PC-9 (cell line): ENCODE results near the gene LY6G6F. TPM values are rescaled to one million over a fixed set of nuclear protein-coding genes. Genes with fewer than 3 reads are reported as not detected.

Experiments used
- BruUV-seq: library from RNA; stranded (reverse); fragments of 400-500 nt; replicated peaks from 2 replicates; lab custom pipeline; 2021; lab: Mats Ljungman, UMichigan
- CTCF ChIA-PET: fragments of 300-600 bp; sonication (Branson Sonifier 250); formaldehyde crosslinking; loops from one replicate; lab custom pipeline; 2022; ENCODE audit warnings: antibody characterized with exemption; lab: Charles Lee
- POLR2A ChIA-PET: fragments of 300-600 bp; sonication (Branson Sonifier 250); formaldehyde crosslinking; loops from one replicate; lab custom pipeline; 2022; ENCODE audit warnings: antibody characterized with exemption; ENCODE audit not compliant: unreplicated experiment; lab: Charles Lee
- DNase-seq, 2 experiments: peaks; one replicate each; pipeline versions ENCODE4 v3.0.0 to v3.0.0-alpha.2; 2015 to 2022; ENCODE audit warnings: mixed read lengths in 1 of 2
- H2AFZ ChIP-seq: fragments of 200-600 bp; sonication (generic); 2 replicates; pipeline ENCODE4 v1.8.1; 2017; ENCODE audit warnings: antibody characterized with exemption
- H3F3A ChIP-seq: fragments of 200-600 bp; sonication (generic); 2 replicates; pipeline ENCODE4 v1.8.1; 2017; ENCODE audit warnings: antibody characterized with exemption, mild to moderate bottlenecking, low read depth; ENCODE audit not compliant: insufficient read depth
- H3K27ac ChIP-seq: fragments of 200-600 bp; sonication (generic); 2 replicates; pipeline ENCODE4 v1.6.1; 2016; ENCODE audit warnings: mixed run types
- H3K27me3 ChIP-seq: fragments of 200-600 bp; sonication (generic); 2 replicates; pipeline ENCODE4 v1.6.1; 2016; ENCODE audit warnings: low read depth, mixed run types; ENCODE audit not compliant: insufficient read depth
- H3K36me3 ChIP-seq: fragments of 200-600 bp; sonication (generic); 2 replicates; pipeline ENCODE4 v1.6.1; 2016; ENCODE audit warnings: low read depth, mixed run types
- H3K4me1 ChIP-seq: fragments of 200-600 bp; sonication (generic); replicated peaks from 2 replicates; pipeline ENCODE4 v1.6.1; 2016; ENCODE audit warnings: mixed run types; ENCODE audit not compliant: insufficient read depth
- H3K4me2 ChIP-seq: fragments of 200-600 bp; sonication (generic); 2 replicates; pipeline ENCODE4 v1.6.1; 2017; ENCODE audit warnings: mixed run types
- H3K4me3 ChIP-seq: fragments of 200-600 bp; sonication (generic); 2 replicates; pipeline ENCODE4 v1.6.1; 2016; ENCODE audit warnings: mixed run types
- H3K79me2 ChIP-seq: fragments of 200-600 bp; sonication (generic); 2 replicates; pipeline ENCODE4 v1.6.1; 2017; ENCODE audit warnings: low read depth, mixed run types
- H3K9me2 ChIP-seq: fragments of 200-600 bp; sonication (generic); 2 replicates; pipeline ENCODE4 v1.8.1; 2017; ENCODE audit warnings: mild to moderate bottlenecking; ENCODE audit not compliant: insufficient read depth
- H3K9me3 ChIP-seq: fragments of 200-600 bp; sonication (generic); 2 replicates; pipeline ENCODE4 v1.8.1; 2016; ENCODE audit warnings: low read depth; ENCODE audit not compliant: insufficient read depth
- H4K20me1 ChIP-seq: fragments of 200-600 bp; sonication (generic); 2 replicates; pipeline ENCODE4 v1.8.1; 2017; ENCODE audit not compliant: insufficient read depth
- EZH2 ChIP-seq: fragments of 200-600 bp; sonication (generic); IDR thresholded peaks from 2 replicates; pipeline ENCODE4 v1.8.0; 2017; ENCODE audit warnings: antibody characterized with exemption, low read depth
- intact Hi-C: fragments of 100-400 bp; cut with micrococcal nuclease; formaldehyde crosslinking; loops from one replicate; pipeline ENCODE4 v1.10.0; 2022; ENCODE audit not compliant: unreplicated experiment
- microRNA-seq: library from miRNA; unstranded; fragments of <30 nt; microRNA quantifications from one replicate; pipeline ENCODE4 v1.2.0, GENCODE V29; 2021; ENCODE audit warnings: borderline number of aligned reads, borderline replicate concordance
- total RNA-seq: library from RNA; stranded (reverse); gene quantifications from 2 replicates; pipeline ENCODE4 v1.2.3, GENCODE V29; 2021
- TF ChIP-seq, protein P1 (sequence below): fragments of 200-600 bp; sonication (generic); conservative IDR thresholded peaks from 2 replicates; pipeline ENCODE4 v1.6.1; 2017; ENCODE audit warnings: mixed run types, antibody characterized with exemption, mild to moderate bottlenecking, moderate library complexity

Gene LY6G6F
- total RNA-seq, 1 experiment from 2014 or later, result not detected

DNA sequence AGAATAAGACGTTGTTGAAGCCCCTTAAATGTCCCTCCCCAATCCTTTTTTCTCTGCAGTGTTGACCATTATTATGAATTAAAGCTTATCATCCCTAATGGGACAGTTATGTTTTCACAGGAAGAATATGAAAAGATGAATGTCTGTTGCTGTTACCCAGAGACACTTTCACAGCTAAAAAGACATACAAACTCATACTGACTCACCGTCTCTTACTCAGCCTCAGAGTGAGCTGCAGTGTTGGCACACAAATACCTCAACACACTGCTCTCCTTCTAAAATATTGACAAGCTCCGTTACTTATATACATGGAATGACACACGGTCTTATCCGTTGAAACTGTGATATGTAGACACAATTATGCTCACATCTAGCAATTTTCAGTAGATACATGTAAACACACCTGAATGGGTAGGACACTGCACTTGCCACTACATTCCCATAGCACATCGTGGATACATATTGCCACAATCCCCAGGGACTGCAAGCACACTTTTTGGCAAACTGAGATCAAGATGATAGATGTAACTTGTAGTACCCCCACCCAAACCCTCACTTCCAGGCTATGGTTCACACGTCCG is 46.2 kb downstream of the LY6G6F start:
- Histone ChIP-seq H3F3A (peaks cover 13% of the 10 kb centered on the region; the same call in 1 of the 2 replicates), H3K79me2 (no peaks in the 10 kb centered on the region), H3K4me3 (no peak overlapping the region), H3K27me3 (no peaks in the 10 kb centered on the region), H3K36me3 (no peaks in the 10 kb centered on the region), H2AFZ (no peak overlapping the region), H3K9me3 (no peaks in the 10 kb centered on the region), H3K4me1 (peaks cover 3% of the 10 kb centered on the region), H3K27ac (no peak overlapping the region), H4K20me1 (no peaks in the 10 kb centered on the region), H3K9me2 (no peaks in the 10 kb centered on the region), H3K4me2 (no peak overlapping the region)
- CTCF ChIA-PET, result no interaction called here
- BruUV-seq, result no TSS peak
- intact Hi-C loops, result no loop called here
- TF ChIP-seq, protein P1, sequence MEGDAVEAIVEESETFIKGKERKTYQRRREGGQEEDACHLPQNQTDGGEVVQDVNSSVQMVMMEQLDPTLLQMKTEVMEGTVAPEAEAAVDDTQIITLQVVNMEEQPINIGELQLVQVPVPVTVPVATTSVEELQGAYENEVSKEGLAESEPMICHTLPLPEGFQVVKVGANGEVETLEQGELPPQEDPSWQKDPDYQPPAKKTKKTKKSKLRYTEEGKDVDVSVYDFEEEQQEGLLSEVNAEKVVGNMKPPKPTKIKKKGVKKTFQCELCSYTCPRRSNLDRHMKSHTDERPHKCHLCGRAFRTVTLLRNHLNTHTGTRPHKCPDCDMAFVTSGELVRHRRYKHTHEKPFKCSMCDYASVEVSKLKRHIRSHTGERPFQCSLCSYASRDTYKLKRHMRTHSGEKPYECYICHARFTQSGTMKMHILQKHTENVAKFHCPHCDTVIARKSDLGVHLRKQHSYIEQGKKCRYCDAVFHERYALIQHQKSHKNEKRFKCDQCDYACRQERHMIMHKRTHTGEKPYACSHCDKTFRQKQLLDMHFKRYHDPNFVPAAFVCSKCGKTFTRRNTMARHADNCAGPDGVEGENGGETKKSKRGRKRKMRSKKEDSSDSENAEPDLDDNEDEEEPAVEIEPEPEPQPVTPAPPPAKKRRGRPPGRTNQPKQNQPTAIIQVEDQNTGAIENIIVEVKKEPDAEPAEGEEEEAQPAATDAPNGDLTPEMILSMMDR, result no peak
- no peak for TF ChIP-seq EZH2
- no peak for DNase-seq
- POLR2A ChIA-PET, result no interaction called here

DNA sequence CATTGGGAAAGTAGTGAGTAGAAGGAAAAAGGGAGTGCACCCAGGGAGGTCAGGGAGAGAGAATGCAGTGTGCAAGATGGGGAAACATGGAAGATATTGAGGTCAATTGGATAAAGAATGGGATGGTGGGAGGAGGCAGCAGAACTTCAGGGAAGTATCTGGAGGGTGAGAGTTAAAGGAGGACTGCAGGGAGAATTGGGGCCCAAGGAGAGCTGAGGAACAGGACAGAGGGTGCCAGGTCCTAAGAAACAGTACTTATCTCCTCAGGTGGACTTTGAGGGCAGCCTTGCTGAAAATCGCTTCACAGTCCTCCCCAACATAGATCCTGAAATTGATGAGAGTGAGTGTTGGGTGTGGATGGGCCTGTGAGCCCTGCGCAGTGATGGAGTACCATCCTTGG is 51.6 kb downstream of the LY6G6F start:
- no peaks in the 10 kb centered on the region for H3K9me3 ChIP-seq
- intact Hi-C loops, result no loop called here
- H3K9me2 ChIP-seq, result no peaks in the 10 kb centered on the region
- no peak overlapping the region for H3K27ac ChIP-seq
- no peaks in the 10 kb centered on the region; the same call in 1 of the 2 replicates for H3F3A ChIP-seq
- DNase-seq, result no peak
- CTCF ChIA-PET, result no interaction called here
- H3K4me3 ChIP-seq, result no peak overlapping the region
- TF ChIP-seq, protein P1, result no peak
- no peak for TF ChIP-seq EZH2
- H3K27me3 ChIP-seq, result no peaks in the 10 kb centered on the region
- no peaks in the 10 kb centered on the region for H3K79me2 ChIP-seq
- POLR2A ChIA-PET, result no interaction called here
- no TSS peak for BruUV-seq
- peaks cover 3% of the 10 kb centered on the region; the same call in 1 of the 2 replicates for H3K4me1 ChIP-seq
- no peak overlapping the region for H3K4me2 ChIP-seq
- no peak overlapping the region for H2AFZ ChIP-seq
- no peaks in the 10 kb centered on the region for H4K20me1 ChIP-seq
- no peaks in the 10 kb centered on the region for H3K36me3 ChIP-seq

Small RNAs within 50 kb of the gene (microRNA-seq; reads per million reads assigned to microRNA genes)
- gene MIR4646, result not detected

Other genes starting within 250 kb of the LY6G6F start
- 26.7 and 37.8 TPM in 2 replicates for gene MICB, start 208.7 kb upstream of the LY6G6F start, total RNA-seq
- gene MCCD1, start 177.9 kb upstream of the LY6G6F start, total RNA-seq, result not detected in 2 replicates
- gene DDX39B, start 164.9 kb upstream of the LY6G6F start, total RNA-seq, result 383 and 436 TPM in 2 replicates
- 0.55 and 1.8 TPM in 2 replicates for gene ATP6V1G2, start 160.3 kb upstream of the LY6G6F start, total RNA-seq
- 26.1 and 38.3 TPM in 2 replicates for gene NFKBIL1, start 159.3 kb upstream of the LY6G6F start, total RNA-seq
- not detected in 2 replicates for gene LTA, start 134.6 kb upstream of the LY6G6F start, total RNA-seq
- not detected in 2 replicates for gene TNF, start 131.3 kb upstream of the LY6G6F start, total RNA-seq
- 0.63 TPM in 1 of 2 replicates, not detected in the other for gene LTB, start 124.4 kb upstream of the LY6G6F start, total RNA-seq
- 1.6 TPM in 2 replicates for gene LST1, start 120.6 kb upstream of the LY6G6F start, total RNA-seq
- not detected in 2 replicates for gene NCR3, start 113.9 kb upstream of the LY6G6F start, total RNA-seq
- not detected in 2 replicates for gene AIF1, start 91.6 kb upstream of the LY6G6F start, total RNA-seq
- gene PRRC2A, start 86.2 kb upstream of the LY6G6F start, total RNA-seq, result 182 and 192 TPM in 2 replicates
- gene BAG6, start 54.2 kb upstream of the LY6G6F start, total RNA-seq, result 336 and 358 TPM in 2 replicates
- gene APOM, start 51.0 kb upstream of the LY6G6F start, total RNA-seq, result 2.7 and 2.9 TPM in 2 replicates
- 17.2 and 17.8 TPM in 2 replicates for gene C6orf47, start 46.1 kb upstream of the LY6G6F start, total RNA-seq
- 11.5 and 13.0 TPM in 2 replicates for gene GPANK1, start 41.9 kb upstream of the LY6G6F start, total RNA-seq
- gene CSNK2B, start 40.8 kb upstream of the LY6G6F start, total RNA-seq, result 152 and 173 TPM in 2 replicates
- 20.9 and 24.0 TPM in 2 replicates for gene LY6G5B, start 36.9 kb upstream of the LY6G6F start, total RNA-seq
- 2.6 and 3.7 TPM in 2 replicates for gene LY6G5C, start 25.8 kb upstream of the LY6G6F start, total RNA-seq
- gene ABHD16A, start 3.5 kb upstream of the LY6G6F start, total RNA-seq, result 31.3 and 35.2 TPM in 2 replicates
- gene LY6G6D, start 8.5 kb downstream of the LY6G6F start, total RNA-seq, result not detected in 2 replicates
- 1.2 and 2.1 TPM in 2 replicates for gene LY6G6C, start 14.9 kb downstream of the LY6G6F start, total RNA-seq
- 0.43 and 0.59 TPM in 2 replicates for gene MPIG6B, start 16.5 kb downstream of the LY6G6F start, total RNA-seq
- 58.3 and 99.6 TPM in 2 replicates for gene DDAH2, start 22.4 kb downstream of the LY6G6F start, total RNA-seq
- gene CLIC1, start 29.7 kb downstream of the LY6G6F start, total RNA-seq, result 546 and 599 TPM in 2 replicates
- gene MSH5, start 33.1 kb downstream of the LY6G6F start, total RNA-seq, result 50.0 and 68.8 TPM in 2 replicates
- 11.1 and 16.9 TPM in 2 replicates for gene SAPCD1, start 55.8 kb downstream of the LY6G6F start, total RNA-seq
- gene VWA7, start 70.5 kb downstream of the LY6G6F start, total RNA-seq, result 6.0 and 9.6 TPM in 2 replicates
- 99.6 and 124 TPM in 2 replicates for gene VARS1, start 88.9 kb downstream of the LY6G6F start, total RNA-seq
- gene LSM2, start 100.1 kb downstream of the LY6G6F start, total RNA-seq, result 67.5 and 74.3 TPM in 2 replicates
- 2.3 and 2.6 TPM in 2 replicates for gene HSPA1L, start 108.4 kb downstream of the LY6G6F start, total RNA-seq
- gene HSPA1A, start 108.7 kb downstream of the LY6G6F start, total RNA-seq, result 378 and 385 TPM in 2 replicates
- 334 and 340 TPM in 2 replicates for gene HSPA1B, start 120.9 kb downstream of the LY6G6F start, total RNA-seq
- 23.1 and 23.4 TPM in 2 replicates for gene NEU1, start 156.0 kb downstream of the LY6G6F start, total RNA-seq
- gene SLC44A4, start 172.1 kb downstream of the LY6G6F start, total RNA-seq, result 44.4 and 44.9 TPM in 2 replicates
- gene EHMT2, start 190.8 kb downstream of the LY6G6F start, total RNA-seq, result 57.3 and 68.3 TPM in 2 replicates
- 16.2 and 20.3 TPM in 2 replicates for gene ZBTB12, start 195.2 kb downstream of the LY6G6F start, total RNA-seq
- gene C2, start 220.9 kb downstream of the LY6G6F start, total RNA-seq, result 0.96 and 2.4 TPM in 2 replicates
- gene CFB, start 239.2 kb downstream of the LY6G6F start, total RNA-seq, result 22.6 and 25.5 TPM in 2 replicates